GM23338 (cell line): ENCODE measurements around the gene ATL3. TPM values are rescaled to one million over a fixed set of nuclear protein-coding genes. Genes with fewer than 3 reads are reported as not detected.

Experiments
- ATAC-seq: fragments of 200-7000 bp; cut with Tn5 transposase; 3 replicates; pipeline ENCODE4 v1.9.1; 2020
- DNase-seq: peaks from one replicate; pipeline ENCODE4 v3.0.0-alpha.2; 2015; ENCODE audit warnings: low spot score
- H2AFZ ChIP-seq: fragments of 200-600 bp; sonication (generic); 2 replicates; pipeline ENCODE4 v1.8.0; 2016; ENCODE audit warnings: antibody characterized with exemption, mild to moderate bottlenecking, moderate library complexity
- H3F3A ChIP-seq: fragments of 200-600 bp; sonication (generic); replicated peaks from 2 replicates; pipeline ENCODE4 v1.8.0; 2017; ENCODE audit warnings: antibody characterized with exemption, mixed run types, low read depth
- H3K27ac ChIP-seq: fragments of 200-600 bp; sonication (generic); 2 replicates; pipeline ENCODE4 v1.6.1; 2016; ENCODE audit warnings: low read depth
- H3K27me3 ChIP-seq: fragments of 200-600 bp; sonication (generic); 2 replicates; pipeline ENCODE4 v1.8.0; 2016; ENCODE audit warnings: mild to moderate bottlenecking, mixed run types, moderate library complexity; ENCODE audit not compliant: insufficient read depth
- H3K36me3 ChIP-seq: fragments of 200-600 bp; sonication (generic); 2 replicates; pipeline ENCODE4 v1.8.0; 2016; ENCODE audit warnings: mild to moderate bottlenecking; ENCODE audit not compliant: insufficient read depth
- H3K4me1 ChIP-seq: fragments of 200-600 bp; sonication (generic); 2 replicates; pipeline ENCODE4 v1.8.0; 2016; ENCODE audit warnings: mild to moderate bottlenecking, moderate library complexity; ENCODE audit not compliant: insufficient read depth
- H3K4me2 ChIP-seq: fragments of 200-600 bp; sonication (generic); 2 replicates; pipeline ENCODE4 v1.7.1; 2017; ENCODE audit warnings: mixed run types
- H3K4me3 ChIP-seq: fragments of 200-600 bp; sonication (generic); 2 replicates; pipeline ENCODE4 v1.6.1; 2016; ENCODE audit warnings: mixed run types
- H3K79me2 ChIP-seq: fragments of 200-600 bp; sonication (generic); replicated peaks from 2 replicates; pipeline ENCODE4 v1.8.0; 2017; ENCODE audit warnings: mild to moderate bottlenecking; ENCODE audit not compliant: insufficient read depth
- H3K9me2 ChIP-seq: fragments of 200-600 bp; sonication (generic); 2 replicates; pipeline ENCODE4 v1.8.0; 2017; ENCODE audit not compliant: insufficient read depth
- H4K20me1 ChIP-seq: fragments of 200-600 bp; sonication (generic); replicated peaks from 2 replicates; pipeline ENCODE4 v1.8.0; 2017; ENCODE audit warnings: mild to moderate bottlenecking; ENCODE audit not compliant: insufficient read depth
- H3K27ac Mint-ChIP-seq: 2 replicates; pipeline ENCODE4 v1.8.0; 2020; ENCODE audit warnings: inconsistent platforms, mild to moderate bottlenecking, moderate library complexity, mixed read lengths
- H3K27me3 Mint-ChIP-seq: 3 replicates; pipeline ENCODE4 v1.8.0; 2022; ENCODE audit warnings: low read depth, mild to moderate bottlenecking, moderate library complexity, mixed read lengths, inconsistent platforms; ENCODE audit not compliant: insufficient read depth, poor library complexity
- H3K36me3 Mint-ChIP-seq: 3 replicates; pipeline ENCODE4 v1.8.0; 2021; ENCODE audit warnings: low read depth, mild to moderate bottlenecking, inconsistent platforms, moderate library complexity, mixed read lengths
- H3K4me1 Mint-ChIP-seq: 3 replicates; pipeline ENCODE4 v1.8.0; 2020; ENCODE audit warnings: mild to moderate bottlenecking, inconsistent platforms, mixed read lengths
- H3K4me3 Mint-ChIP-seq: 3 replicates; pipeline ENCODE4 v1.8.0; 2021; ENCODE audit warnings: moderate library complexity, mild to moderate bottlenecking, inconsistent platforms, mixed read lengths
- H3K9me3 Mint-ChIP-seq: 3 replicates; pipeline ENCODE4 v1.8.0; 2020; ENCODE audit warnings: moderate library complexity, mild to moderate bottlenecking, inconsistent platforms, mixed read lengths
- CREB1 ChIP-seq: fragments of 250-450 bp; sonication (Bioruptor Pico); IDR thresholded peaks from 2 replicates; pipeline ENCODE4 v1.5.0; 2020; ENCODE audit warnings: low read depth, mild to moderate bottlenecking, moderate library complexity
- EZH2 ChIP-seq: fragments of 200-600 bp; sonication (generic); IDR thresholded peaks from one replicate; pipeline ENCODE4 v1.8.0; 2017; ENCODE audit warnings: antibody characterized with exemption, mild to moderate bottlenecking, low read depth; ENCODE audit not compliant: unreplicated experiment
- EZH2phosphoT487 ChIP-seq: fragments of 200-600 bp; sonication (generic); IDR thresholded peaks from one replicate; pipeline ENCODE4 v1.8.1; 2018; ENCODE audit warnings: antibody characterized with exemption; ENCODE audit not compliant: unreplicated experiment
- JUNB ChIP-seq: IDR thresholded peaks from one replicate; pipeline ENCODE4 v1.6.1; 2016; ENCODE audit warnings: antibody characterized with exemption; ENCODE audit not compliant: unreplicated experiment
- NANOG ChIP-seq: IDR thresholded peaks from 2 replicates; pipeline ENCODE4 v1.6.1; 2016; ENCODE audit warnings: antibody characterized with exemption, borderline replicate concordance
- POLR2AphosphoS5 ChIP-seq: IDR thresholded peaks from 2 replicates; pipeline ENCODE4 v1.6.1; 2016; ENCODE audit warnings: antibody characterized with exemption, low read depth
- REST ChIP-seq: IDR thresholded peaks from one replicate; pipeline ENCODE4 v1.6.1; 2018; ENCODE audit warnings: antibody characterized with exemption; ENCODE audit not compliant: unreplicated experiment
- STAT1 ChIP-seq: IDR thresholded peaks from one replicate; pipeline ENCODE4 v1.6.1; 2016; ENCODE audit warnings: antibody characterized with exemption; ENCODE audit not compliant: unreplicated experiment
- ZNF114 ChIP-seq: fragments of 250-450 bp; sonication (Bioruptor Pico); IDR thresholded peaks from 2 replicates; pipeline ENCODE4 v1.5.0; 2020; ENCODE audit warnings: mild to moderate bottlenecking, moderate library complexity
- ZNF331 ChIP-seq: fragments of 250-450 bp; sonication (Bioruptor Pico); IDR thresholded peaks from 2 replicates; pipeline ENCODE4 v1.5.0; 2020; ENCODE audit warnings: low read depth, mild to moderate bottlenecking, moderate library complexity
- polyA plus RNA-seq: library from polyadenylated mRNA; unstranded; fragments of >200 nt; fragmentation: Nextera tagmentation; extraction: Ambion mirVana; gene quantifications from 2 replicates; pipeline ENCODE4 v1.2.1, GENCODE V29; 2016
- total RNA-seq: library from RNA; depleted of rRNA; stranded (reverse); fragments of >200 nt; shearing (Covaris generic); gene quantifications from 2 replicates; pipeline ENCODE4 v1.2.3, GENCODE V29; 2014
- TF ChIP-seq, protein P1 (sequence below), 2 experiments: fragments of 200-600 bp in 1 of 2; sonication (generic) in 1 of 2; conservative IDR thresholded peaks; 2 replicates each; pipeline versions ENCODE4 v1.5.1 to v1.6.1; 2016 to 2017; ENCODE audit warnings: antibody characterized with exemption in 2 of 2, low read depth in 2 of 2, mild to moderate bottlenecking in 2 of 2, moderate library complexity in 1 of 2
- TF ChIP-seq, protein P2 (sequence below): fragments of 250-450 bp; sonication (Bioruptor Pico); IDR thresholded peaks from 2 replicates; pipeline ENCODE4 v1.5.0; 2020; ENCODE audit warnings: mild to moderate bottlenecking, moderate library complexity

Gene ATL3
- total and polyA plus RNA-seq, 2 experiments from 2014 or later, result 6.8 to 20.4 TPM

GRCh38 chr11:63671322-63672155 lies at the start of gene ATL3 (continued):
- TF ChIP-seq JUNB, result no peak

GRCh38 chr11:63720611-63721010 lies 49.4 kb upstream of the ATL3 start:
- H2AFZ ChIP-seq, result no peak overlapping the region
- peaks cover 40% of the 10 kb centered on the region for H4K20me1 ChIP-seq
- peaks cover 96% of the 10 kb centered on the region for H3K79me2 ChIP-seq
- no peak overlapping the region for H3K4me3 ChIP-seq
- ATAC-seq (no peak), DNase-seq (no peak)
- Mint-ChIP-seq H3K9me3 (no peaks in the 10 kb centered on the region), H3K27ac (no peak overlapping the region), H3K4me3 (no peak overlapping the region), H3K4me1 (peaks cover 3% of the 10 kb centered on the region; the same call in 1 of the 3 replicates), H3K36me3 (no peaks in the 10 kb centered on the region), H3K27me3 (peaks cover 1% of the 10 kb centered on the region)
- no peaks in the 10 kb centered on the region for H3K27me3 ChIP-seq
- H3K9me2 ChIP-seq, result no peaks in the 10 kb centered on the region
- 0 out of 2 replicates have a peak, but pooled peaks cover 5% of the 10 kb centered on the region for H3K4me1 ChIP-seq
- 0 out of 2 replicates have a peak, but pooled peaks cover 8% of the 10 kb centered on the region for H3K36me3 ChIP-seq
- no peak overlapping the region for H3K27ac ChIP-seq
- H3K4me2 ChIP-seq, result no peak overlapping the region
- H3F3A ChIP-seq, result no peaks in the 10 kb centered on the region
- TF ChIP-seq CREB1 (CRISPR knock-in tag) (no peak), JUNB (no peak), EZH2 (no peak), REST (no peak), STAT1 (no peak), NANOG (no peak), POLR2AphosphoS5 (no peak), ZNF114 (CRISPR knock-in tag) (no peak), ZNF331 (CRISPR knock-in tag) (no peak), EZH2phosphoT487 (no peak)
- TF ChIP-seq, protein P1, sequence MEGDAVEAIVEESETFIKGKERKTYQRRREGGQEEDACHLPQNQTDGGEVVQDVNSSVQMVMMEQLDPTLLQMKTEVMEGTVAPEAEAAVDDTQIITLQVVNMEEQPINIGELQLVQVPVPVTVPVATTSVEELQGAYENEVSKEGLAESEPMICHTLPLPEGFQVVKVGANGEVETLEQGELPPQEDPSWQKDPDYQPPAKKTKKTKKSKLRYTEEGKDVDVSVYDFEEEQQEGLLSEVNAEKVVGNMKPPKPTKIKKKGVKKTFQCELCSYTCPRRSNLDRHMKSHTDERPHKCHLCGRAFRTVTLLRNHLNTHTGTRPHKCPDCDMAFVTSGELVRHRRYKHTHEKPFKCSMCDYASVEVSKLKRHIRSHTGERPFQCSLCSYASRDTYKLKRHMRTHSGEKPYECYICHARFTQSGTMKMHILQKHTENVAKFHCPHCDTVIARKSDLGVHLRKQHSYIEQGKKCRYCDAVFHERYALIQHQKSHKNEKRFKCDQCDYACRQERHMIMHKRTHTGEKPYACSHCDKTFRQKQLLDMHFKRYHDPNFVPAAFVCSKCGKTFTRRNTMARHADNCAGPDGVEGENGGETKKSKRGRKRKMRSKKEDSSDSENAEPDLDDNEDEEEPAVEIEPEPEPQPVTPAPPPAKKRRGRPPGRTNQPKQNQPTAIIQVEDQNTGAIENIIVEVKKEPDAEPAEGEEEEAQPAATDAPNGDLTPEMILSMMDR (conservative IDR thresholded peaks at IDR 0.05; ENCODE audit: low read depth in 2 of 2), result no peak
- TF ChIP-seq, protein P2, sequence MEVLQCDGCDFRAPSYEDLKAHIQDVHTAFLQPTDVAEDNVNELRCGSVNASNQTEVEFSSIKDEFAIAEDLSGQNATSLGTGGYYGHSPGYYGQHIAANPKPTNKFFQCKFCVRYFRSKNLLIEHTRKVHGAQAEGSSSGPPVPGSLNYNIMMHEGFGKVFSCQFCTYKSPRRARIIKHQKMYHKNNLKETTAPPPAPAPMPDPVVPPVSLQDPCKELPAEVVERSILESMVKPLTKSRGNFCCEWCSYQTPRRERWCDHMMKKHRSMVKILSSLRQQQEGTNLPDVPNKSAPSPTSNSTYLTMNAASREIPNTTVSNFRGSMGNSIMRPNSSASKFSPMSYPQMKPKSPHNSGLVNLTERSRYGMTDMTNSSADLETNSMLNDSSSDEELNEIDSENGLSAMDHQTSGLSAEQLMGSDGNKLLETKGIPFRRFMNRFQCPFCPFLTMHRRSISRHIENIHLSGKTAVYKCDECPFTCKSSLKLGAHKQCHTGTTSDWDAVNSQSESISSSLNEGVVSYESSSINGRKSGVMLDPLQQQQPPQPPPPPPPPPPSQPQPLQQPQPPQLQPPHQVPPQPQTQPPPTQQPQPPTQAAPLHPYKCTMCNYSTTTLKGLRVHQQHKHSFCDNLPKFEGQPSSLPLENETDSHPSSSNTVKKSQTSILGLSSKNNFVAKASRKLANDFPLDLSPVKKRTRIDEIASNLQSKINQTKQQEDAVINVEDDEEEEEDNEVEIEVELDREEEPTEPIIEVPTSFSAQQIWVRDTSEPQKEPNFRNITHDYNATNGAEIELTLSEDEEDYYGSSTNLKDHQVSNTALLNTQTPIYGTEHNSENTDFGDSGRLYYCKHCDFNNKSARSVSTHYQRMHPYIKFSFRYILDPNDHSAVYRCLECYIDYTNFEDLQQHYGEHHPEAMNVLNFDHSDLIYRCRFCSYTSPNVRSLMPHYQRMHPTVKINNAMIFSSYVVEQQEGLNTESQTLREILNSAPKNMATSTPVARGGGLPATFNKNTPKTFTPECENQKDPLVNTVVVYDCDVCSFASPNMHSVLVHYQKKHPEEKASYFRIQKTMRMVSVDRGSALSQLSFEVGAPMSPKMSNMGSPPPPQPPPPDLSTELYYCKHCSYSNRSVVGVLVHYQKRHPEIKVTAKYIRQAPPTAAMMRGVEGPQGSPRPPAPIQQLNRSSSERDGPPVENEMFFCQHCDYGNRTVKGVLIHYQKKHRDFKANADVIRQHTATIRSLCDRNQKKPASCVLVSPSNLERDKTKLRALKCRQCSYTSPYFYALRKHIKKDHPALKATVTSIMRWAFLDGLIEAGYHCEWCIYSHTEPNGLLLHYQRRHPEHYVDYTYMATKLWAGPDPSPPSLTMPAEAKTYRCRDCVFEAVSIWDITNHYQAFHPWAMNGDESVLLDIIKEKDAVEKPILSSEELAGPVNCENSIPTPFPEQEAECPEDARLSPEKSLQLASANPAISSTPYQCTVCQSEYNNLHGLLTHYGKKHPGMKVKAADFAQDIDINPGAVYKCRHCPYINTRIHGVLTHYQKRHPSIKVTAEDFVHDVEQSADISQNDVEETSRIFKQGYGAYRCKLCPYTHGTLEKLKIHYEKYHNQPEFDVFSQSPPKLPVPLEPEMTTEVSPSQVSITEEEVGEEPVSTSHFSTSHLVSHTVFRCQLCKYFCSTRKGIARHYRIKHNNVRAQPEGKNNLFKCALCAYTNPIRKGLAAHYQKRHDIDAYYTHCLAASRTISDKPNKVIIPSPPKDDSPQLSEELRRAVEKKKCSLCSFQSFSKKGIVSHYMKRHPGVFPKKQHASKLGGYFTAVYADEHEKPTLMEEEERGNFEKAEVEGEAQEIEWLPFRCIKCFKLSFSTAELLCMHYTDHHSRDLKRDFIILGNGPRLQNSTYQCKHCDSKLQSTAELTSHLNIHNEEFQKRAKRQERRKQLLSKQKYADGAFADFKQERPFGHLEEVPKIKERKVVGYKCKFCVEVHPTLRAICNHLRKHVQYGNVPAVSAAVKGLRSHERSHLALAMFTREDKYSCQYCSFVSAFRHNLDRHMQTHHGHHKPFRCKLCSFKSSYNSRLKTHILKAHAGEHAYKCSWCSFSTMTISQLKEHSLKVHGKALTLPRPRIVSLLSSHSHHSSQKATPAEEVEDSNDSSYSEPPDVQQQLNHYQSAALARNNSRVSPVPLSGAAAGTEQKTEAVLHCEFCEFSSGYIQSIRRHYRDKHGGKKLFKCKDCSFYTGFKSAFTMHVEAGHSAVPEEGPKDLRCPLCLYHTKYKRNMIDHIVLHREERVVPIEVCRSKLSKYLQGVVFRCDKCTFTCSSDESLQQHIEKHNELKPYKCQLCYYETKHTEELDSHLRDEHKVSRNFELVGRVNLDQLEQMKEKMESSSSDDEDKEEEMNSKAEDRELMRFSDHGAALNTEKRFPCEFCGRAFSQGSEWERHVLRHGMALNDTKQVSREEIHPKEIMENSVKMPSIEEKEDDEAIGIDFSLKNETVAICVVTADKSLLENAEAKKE (CRISPR knock-in tag), result no peak
